Measurements from ENCODE around the gene OR8B8. TPM values are rescaled to one million over a fixed set of nuclear protein-coding genes. Genes with fewer than 3 reads are reported as not detected.
"Not testable (repeated sequence)": the region's sequence is repeated elsewhere in the genome, so short reads cannot be mapped to it uniquely, and the experiment has no call there.

Gene OR8B8
- total RNA-seq, 1 donor from 2014 or later = not detected

GRCh38 chr11:124460459-124460858, 15.0 kb upstream of the OR8B8 start:
- TF ChIP-seq CTCF (IDR thresholded peaks at IDR 0.05) = no peak
- H3K36me3 ChIP-seq = no peaks in the 10 kb centered on the region
- H3K27ac ChIP-seq = no peak overlapping the region
- no peaks in the 10 kb centered on the region for H3K27me3 ChIP-seq
- no peaks in the 10 kb centered on the region for H3K4me1 ChIP-seq
- intact Hi-C loops (cut with DNase I) = no loop called here
- H3K4me3 ChIP-seq = no peak overlapping the region
- DNase-seq (ENCODE audit: low spot score in 2 of 2) = no peak
- H3K9me3 ChIP-seq = no peaks in the 10 kb centered on the region

- DNase-seq (ENCODE audit: low spot score in 2 of 2); H3K4me1 ChIP-seq; intact Hi-C loops (cut with DNase I); H3K27me3 ChIP-seq; H3K27ac ChIP-seq; H3K9me3 ChIP-seq; H3K36me3 ChIP-seq; H3K4me3 ChIP-seq: not testable (repeated sequence)
These were observed 13.9 kb upstream of the OR8B8 start for GRCh38 chr11:124459379-124459778.

GRCh38 chr11:124454552-124454951, 9.1 kb upstream of the OR8B8 start:
- Histone ChIP-seq H3K9me3 (no peaks in the 10 kb centered on the region), H3K4me1 (no peaks in the 10 kb centered on the region), H3K36me3 (no peaks in the 10 kb centered on the region), H3K27ac (no peak overlapping the region), H3K4me3 (no peak overlapping the region), H3K27me3 (no peaks in the 10 kb centered on the region)
- intact Hi-C loops (cut with DNase I) = no loop called here
- no peak for DNase-seq (ENCODE audit: low spot score in 2 of 2)
- no peak for TF ChIP-seq CTCF (IDR thresholded peaks at IDR 0.05)

- no peak overlapping the region for H3K27ac ChIP-seq
- TF ChIP-seq CTCF (IDR thresholded peaks at IDR 0.05) = no peak
- no peaks in the 10 kb centered on the region for H3K4me1 ChIP-seq
- no peak for DNase-seq (ENCODE audit: low spot score in 2 of 2)
- intact Hi-C loops (cut with DNase I) = no loop called here
- H3K27me3 ChIP-seq = no peaks in the 10 kb centered on the region
- H3K36me3 ChIP-seq = no peaks in the 10 kb centered on the region
- H3K9me3 ChIP-seq = no peaks in the 10 kb centered on the region
- H3K4me3 ChIP-seq = no peak overlapping the region
These were observed 1.4 kb upstream of the OR8B8 start for GRCh38 chr11:124446916-124447315.

GRCh38 chr11:124442847-124443246, 2.6 kb downstream of the OR8B8 start:
- no peaks in the 10 kb centered on the region for H3K36me3 ChIP-seq
- intact Hi-C loops (cut with DNase I) = no loop called here
- TF ChIP-seq CTCF (IDR thresholded peaks at IDR 0.05) = no peak

GRCh38 chr11:124442442-124442841, 3.1 kb downstream of the OR8B8 start:
- H3K9me3 ChIP-seq = no peaks in the 10 kb centered on the region
- H3K4me1 ChIP-seq = no peaks in the 10 kb centered on the region
- no peak for DNase-seq (ENCODE audit: low spot score in 2 of 2)
- no peak overlapping the region for H3K4me3 ChIP-seq
- TF ChIP-seq CTCF (IDR thresholded peaks at IDR 0.05) = no peak
- H3K27me3 ChIP-seq = no peaks in the 10 kb centered on the region
- H3K27ac ChIP-seq = no peak overlapping the region
- intact Hi-C loops (cut with DNase I) = no loop called here
- no peaks in the 10 kb centered on the region for H3K36me3 ChIP-seq

More at GRCh38 chr11:124442847-124443246, 2.6 kb downstream of the OR8B8 start:
- DNase-seq (ENCODE audit: low spot score in 2 of 2) = no peak
- Histone ChIP-seq H3K4me1 (no peaks in the 10 kb centered on the region), H3K9me3 (no peaks in the 10 kb centered on the region), H3K4me3 (no peak overlapping the region), H3K27me3 (no peaks in the 10 kb centered on the region), H3K27ac (no peak overlapping the region)

Measured in ascending aorta (tissue), 2 donors.